Smooth muscle cell (in vitro differentiated cells): ENCODE results near the gene MPG. TPM values are rescaled to one million over a fixed set of nuclear protein-coding genes. Genes with fewer than 3 reads are reported as not detected.

ENCODE experiments used
- DNase-seq: peaks from one replicate; lab custom pipeline; 2025; ENCODE audit not compliant: unreplicated experiment; lab: John Stamatoyannopoulos, UW
- H2AFZ ChIP-seq: fragments of 200-600 bp; sonication (generic); 2 replicates; pipeline ENCODE4 v1.6.0; 2016; ENCODE audit warnings: antibody characterized with exemption, low read depth, mild to moderate bottlenecking
- H3F3A ChIP-seq: fragments of 200-600 bp; sonication (generic); 2 replicates; pipeline ENCODE4 v1.6.0; 2017; ENCODE audit warnings: antibody characterized with exemption, low read depth
- H3K27ac ChIP-seq: fragments of 200-600 bp; sonication (generic); 2 replicates; pipeline ENCODE4 v1.5.1; 2016; ENCODE audit warnings: low read depth, mild to moderate bottlenecking
- H3K27me3 ChIP-seq: fragments of 200-600 bp; sonication (generic); 2 replicates; pipeline ENCODE4 v1.6.1; 2016; ENCODE audit warnings: low read depth, mild to moderate bottlenecking
- H3K36me3 ChIP-seq: fragments of 200-600 bp; sonication (generic); 2 replicates; pipeline ENCODE4 v1.5.1; 2016; ENCODE audit warnings: low read depth
- H3K4me1 ChIP-seq: fragments of 200-600 bp; sonication (generic); 2 replicates; pipeline ENCODE4 v1.5.1; 2016; ENCODE audit warnings: low read depth
- H3K4me2 ChIP-seq: fragments of 200-600 bp; sonication (generic); 2 replicates; pipeline ENCODE4 v1.6.0; 2016; ENCODE audit warnings: mild to moderate bottlenecking
- H3K4me3 ChIP-seq: fragments of 200-600 bp; sonication (generic); 2 replicates; pipeline ENCODE4 v1.5.1; 2016; ENCODE audit warnings: mild to moderate bottlenecking
- H3K79me2 ChIP-seq: fragments of 200-600 bp; sonication (generic); 2 replicates; pipeline ENCODE4 v1.6.0; 2016; ENCODE audit warnings: low read depth, mild to moderate bottlenecking
- H3K9ac ChIP-seq: fragments of 200-600 bp; sonication (generic); 2 replicates; pipeline ENCODE4 v1.6.0; 2016; ENCODE audit warnings: low read depth
- H3K9me3 ChIP-seq: fragments of 200-600 bp; sonication (generic); replicated peaks from 2 replicates; pipeline ENCODE4 v1.5.1; 2016; ENCODE audit warnings: low read depth
- H4K20me1 ChIP-seq: fragments of 200-600 bp; sonication (generic); 2 replicates; pipeline ENCODE4 v1.6.0; 2016; ENCODE audit warnings: low read depth
- WGBS: methylation state at CpG from one replicate; pipeline ENCODE4 v1.1.7; 2016; ENCODE audit warnings: low lambda C conversion rate; 5-methylcytosine and 5-hydroxymethylcytosine counted together
- polyA plus RNA-seq: library from polyadenylated mRNA; unstranded; fragments of >200 nt; fragmentation: Nextera tagmentation; extraction: Ambion mirVana; gene quantifications from 2 replicates; pipeline ENCODE4 v1.2.1, GENCODE V29; 2016
- total RNA-seq: library from RNA; depleted of rRNA; stranded (reverse); fragments of >200 nt; gene quantifications from 2 replicates; pipeline ENCODE4 v1.2.3, GENCODE V29; 2014
- TF ChIP-seq, protein P1 (sequence below): fragments of 200-600 bp; sonication (generic); IDR thresholded peaks from 2 replicates; pipeline ENCODE4 v1.5.1; 2017; ENCODE audit warnings: borderline replicate concordance, mild to moderate bottlenecking, antibody characterized with exemption; ENCODE audit not compliant: insufficient read depth, poor library complexity, severe bottlenecking

MPG gene
- total and polyA plus RNA-seq, 2 experiments from 2014 or later, result 84.7 to 120 TPM

DNA sequence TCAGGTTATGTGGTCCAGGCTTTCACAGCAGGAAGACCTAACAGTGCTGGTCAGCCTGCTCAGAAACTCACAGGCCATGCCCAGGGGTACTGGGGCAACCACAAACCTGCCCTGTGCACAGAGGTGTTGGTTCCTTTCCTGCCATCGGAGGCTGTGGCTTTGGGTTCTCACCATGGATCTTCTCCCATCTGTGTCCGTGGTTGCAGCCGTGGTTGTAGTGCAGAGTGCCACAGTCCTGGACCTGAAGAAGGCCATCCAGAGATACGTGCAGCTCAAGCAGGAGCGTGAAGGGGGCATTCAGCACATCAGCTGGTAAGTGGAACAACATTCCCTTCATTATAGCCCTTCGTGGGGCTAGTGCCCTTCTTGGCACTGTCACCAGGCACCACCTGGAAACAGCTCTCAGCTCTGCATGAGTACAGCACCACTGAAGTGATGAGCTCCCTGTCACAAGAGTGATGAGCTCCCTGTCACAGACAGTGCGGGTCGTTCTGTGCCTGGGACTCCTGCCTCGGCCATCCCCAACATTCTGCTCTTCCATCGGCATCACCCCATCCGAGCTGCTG lies 22.4 kb upstream of the MPG start:
- Histone ChIP-seq H3K4me1 (peaks cover 6% of the 10 kb centered on the region), H3K27me3 (no peaks in the 10 kb centered on the region), H3F3A (no peaks in the 10 kb centered on the region), H3K9me3 (no peaks in the 10 kb centered on the region), H3K9ac (no peak overlapping the region), H4K20me1 (peaks cover 3% of the 10 kb centered on the region), H3K79me2 (peaks cover 12% of the 10 kb centered on the region), H3K4me3 (no peak overlapping the region), H2AFZ (no peak overlapping the region), H3K4me2 (no peak overlapping the region), H3K27ac (no peak overlapping the region), H3K36me3 (no peaks in the 10 kb centered on the region)
- TF ChIP-seq, protein P1, sequence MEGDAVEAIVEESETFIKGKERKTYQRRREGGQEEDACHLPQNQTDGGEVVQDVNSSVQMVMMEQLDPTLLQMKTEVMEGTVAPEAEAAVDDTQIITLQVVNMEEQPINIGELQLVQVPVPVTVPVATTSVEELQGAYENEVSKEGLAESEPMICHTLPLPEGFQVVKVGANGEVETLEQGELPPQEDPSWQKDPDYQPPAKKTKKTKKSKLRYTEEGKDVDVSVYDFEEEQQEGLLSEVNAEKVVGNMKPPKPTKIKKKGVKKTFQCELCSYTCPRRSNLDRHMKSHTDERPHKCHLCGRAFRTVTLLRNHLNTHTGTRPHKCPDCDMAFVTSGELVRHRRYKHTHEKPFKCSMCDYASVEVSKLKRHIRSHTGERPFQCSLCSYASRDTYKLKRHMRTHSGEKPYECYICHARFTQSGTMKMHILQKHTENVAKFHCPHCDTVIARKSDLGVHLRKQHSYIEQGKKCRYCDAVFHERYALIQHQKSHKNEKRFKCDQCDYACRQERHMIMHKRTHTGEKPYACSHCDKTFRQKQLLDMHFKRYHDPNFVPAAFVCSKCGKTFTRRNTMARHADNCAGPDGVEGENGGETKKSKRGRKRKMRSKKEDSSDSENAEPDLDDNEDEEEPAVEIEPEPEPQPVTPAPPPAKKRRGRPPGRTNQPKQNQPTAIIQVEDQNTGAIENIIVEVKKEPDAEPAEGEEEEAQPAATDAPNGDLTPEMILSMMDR, result no peak
- WGBS, result 95% methylated on average over 11 of the region's 11 CpGs
- DNase-seq, result no peak

DNA sequence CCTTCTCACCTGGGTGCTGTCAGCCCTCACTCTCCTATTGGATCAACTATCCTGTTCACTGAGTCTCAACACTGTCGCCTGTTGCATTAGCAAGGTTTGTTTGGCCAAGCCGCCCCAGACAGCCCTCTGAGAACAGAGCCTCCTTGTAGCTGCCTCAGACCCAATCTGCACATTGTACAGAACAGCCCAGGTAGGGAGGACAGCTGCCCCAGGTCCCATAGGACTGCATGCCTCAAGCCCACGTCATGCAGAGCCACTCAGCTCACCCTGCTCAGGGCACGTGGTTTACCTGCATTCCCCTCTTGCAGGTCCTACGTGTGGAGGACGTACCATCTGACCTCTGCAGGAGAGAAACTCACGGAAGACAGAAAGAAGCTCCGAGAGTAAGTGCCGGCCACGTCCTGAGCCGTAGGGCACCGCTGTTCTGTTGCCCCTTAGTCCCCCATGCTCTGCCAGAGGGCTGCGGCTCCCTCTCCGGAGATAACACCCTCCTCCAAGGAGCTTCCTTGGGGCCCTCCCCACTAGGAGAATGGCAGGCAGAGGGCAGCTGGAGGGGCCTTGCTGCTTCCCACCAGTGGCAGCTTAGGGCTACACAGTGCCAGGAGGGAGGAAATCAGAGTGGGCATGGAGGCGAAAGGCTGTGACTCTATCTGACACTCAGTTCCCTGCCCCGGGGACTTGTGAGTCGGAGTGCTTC lies 21.6 kb upstream of the MPG start:
- DNase-seq, result no peak
- Histone ChIP-seq H3K27ac (no peak overlapping the region), H3K4me2 (no peak overlapping the region), H3K4me3 (no peak overlapping the region), H3F3A (no peaks in the 10 kb centered on the region), H3K27me3 (no peaks in the 10 kb centered on the region), H3K36me3 (no peaks in the 10 kb centered on the region), H3K4me1 (peaks cover 6% of the 10 kb centered on the region), H3K9me3 (no peaks in the 10 kb centered on the region), H4K20me1 (peaks cover 3% of the 10 kb centered on the region), H3K79me2 (peaks cover 12% of the 10 kb centered on the region), H3K9ac (no peak overlapping the region), H2AFZ (no peak overlapping the region)
- TF ChIP-seq, protein P1, result no peak
- 94% methylated on average over 17 of the region's 17 CpGs for WGBS

DNA sequence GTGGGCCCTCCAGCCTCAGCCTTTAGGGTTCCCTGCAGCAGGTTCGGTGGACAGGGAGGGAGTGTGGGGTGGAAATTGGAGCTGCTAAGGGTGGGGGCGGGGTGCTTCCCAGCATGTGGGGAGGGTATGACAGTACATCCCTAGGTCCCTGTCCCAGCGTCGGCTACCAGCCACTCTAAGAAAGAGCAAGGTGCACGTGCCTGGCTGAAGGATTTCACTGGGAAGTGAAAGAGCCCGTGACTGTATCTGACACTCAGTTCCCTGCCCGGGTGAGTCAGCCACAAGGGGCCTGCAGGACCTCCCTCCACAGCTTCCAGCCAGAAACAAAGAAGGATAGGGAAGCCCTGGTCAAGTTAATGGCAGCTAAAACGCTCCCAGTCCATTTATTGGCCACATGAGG lies 20.3 kb upstream of the MPG start:
- H3K27me3 ChIP-seq, result no peaks in the 10 kb centered on the region
- H3K9me3 ChIP-seq, result no peaks in the 10 kb centered on the region
- no peaks in the 10 kb centered on the region for H3K36me3 ChIP-seq
- H3K9ac ChIP-seq, result no peak overlapping the region
- H3K4me1 ChIP-seq, result peaks cover 6% of the 10 kb centered on the region
- no peak overlapping the region for H3K4me3 ChIP-seq
- H4K20me1 ChIP-seq, result no peaks in the 10 kb centered on the region
- TF ChIP-seq, protein P1, result no peak
- no peak for DNase-seq
- H2AFZ ChIP-seq, result no peak overlapping the region
- no peak overlapping the region for H3K27ac ChIP-seq
- peaks cover 9% of the 10 kb centered on the region for H3K79me2 ChIP-seq
- 90% methylated on average over 8 of the region's 8 CpGs for WGBS
- no peak overlapping the region for H3K4me2 ChIP-seq
- H3F3A ChIP-seq, result no peaks in the 10 kb centered on the region
